ENCODE data around the gene PDE6G.
A peak's percentile ranks its signal among the peaks of the same experiment; 100 is the strongest.

The PDE6G gene

DNA sequence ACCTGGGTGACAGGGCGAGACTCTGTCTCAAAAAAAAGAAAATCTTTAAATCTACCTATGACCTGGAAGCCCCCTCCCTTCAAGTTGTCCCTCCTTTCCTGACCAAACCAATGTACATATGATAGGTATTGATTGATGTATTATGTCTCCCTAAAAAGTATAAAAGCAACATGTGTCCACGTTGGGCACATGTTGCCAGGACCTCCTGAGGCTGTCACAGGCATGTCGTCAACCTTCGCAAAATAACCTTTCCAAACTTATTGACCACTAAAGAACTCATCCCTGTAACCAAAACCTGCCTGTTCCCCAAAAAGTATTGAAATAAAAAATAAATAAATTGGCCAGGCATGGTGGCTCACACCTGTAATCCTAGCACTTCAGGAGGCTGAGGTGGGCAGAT is 5.7 kb upstream of the PDE6G start:
- no peak for DNase-seq (ENCODE audit: low read depth in 3 of 3)

DNA sequence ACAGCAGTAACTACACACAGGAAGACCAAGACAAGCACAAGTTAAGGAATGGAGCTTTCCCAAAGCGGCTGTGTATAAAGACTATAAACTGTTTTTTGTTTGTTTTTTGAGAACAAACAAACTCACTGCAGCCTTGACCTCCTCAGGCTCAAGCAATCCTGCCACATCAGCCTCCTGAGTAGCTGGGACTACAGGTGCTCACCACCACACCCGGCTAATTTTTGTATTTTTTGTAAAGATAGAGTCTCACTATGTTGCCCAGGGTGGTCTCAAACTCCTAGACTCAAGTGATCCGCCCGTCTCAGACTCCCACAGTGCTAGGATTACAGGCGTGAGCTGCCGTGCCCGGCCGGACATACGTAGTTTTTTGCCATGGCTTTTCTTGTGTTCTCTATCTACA is 4.1 kb upstream of the PDE6G start:
- no peak for DNase-seq (ENCODE audit: low read depth in 3 of 3)

DNA sequence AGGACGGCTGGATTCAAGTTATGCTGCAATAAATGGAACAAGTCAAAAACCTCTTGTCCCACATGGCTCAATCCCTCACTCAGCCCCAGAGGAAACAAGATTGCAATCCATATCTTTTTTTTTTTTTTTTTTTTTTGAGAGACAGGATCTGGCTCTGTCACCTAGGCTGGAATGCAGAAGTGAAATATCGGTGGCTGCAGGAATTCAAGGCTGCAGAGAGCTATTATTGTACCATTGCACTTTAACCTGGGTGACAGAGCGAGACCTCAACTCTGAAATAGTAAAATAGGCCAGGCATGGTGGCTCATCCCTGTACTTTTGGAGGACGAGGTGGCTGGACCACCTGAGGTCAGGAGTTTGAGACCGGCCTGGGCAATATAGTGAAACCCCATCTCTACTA is 2.7 kb upstream of the PDE6G start:
- no peak for DNase-seq (ENCODE audit: low read depth in 3 of 3)

DNA sequence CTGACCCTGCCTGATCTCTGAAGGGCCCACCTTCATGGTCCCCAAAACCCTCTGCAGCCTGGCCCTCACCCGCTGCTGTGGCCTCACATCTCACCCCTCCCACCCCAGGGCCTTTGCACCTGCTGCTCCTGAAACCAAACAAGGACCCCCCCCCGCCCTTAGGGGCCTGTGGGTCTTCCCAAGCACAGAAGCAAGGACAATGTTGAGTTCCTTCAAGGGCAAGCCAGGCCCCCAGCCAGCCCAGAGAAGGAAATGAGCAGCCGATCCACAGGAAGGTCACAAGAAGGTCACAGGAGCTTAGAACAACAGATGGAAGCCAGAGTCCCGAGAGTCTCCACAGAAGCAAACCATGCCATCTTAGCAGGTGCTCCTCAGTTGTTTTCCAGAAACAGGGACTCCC is 493 bp upstream of the PDE6G start:
- no peak for DNase-seq (ENCODE audit: low read depth in 3 of 3)

DNA sequence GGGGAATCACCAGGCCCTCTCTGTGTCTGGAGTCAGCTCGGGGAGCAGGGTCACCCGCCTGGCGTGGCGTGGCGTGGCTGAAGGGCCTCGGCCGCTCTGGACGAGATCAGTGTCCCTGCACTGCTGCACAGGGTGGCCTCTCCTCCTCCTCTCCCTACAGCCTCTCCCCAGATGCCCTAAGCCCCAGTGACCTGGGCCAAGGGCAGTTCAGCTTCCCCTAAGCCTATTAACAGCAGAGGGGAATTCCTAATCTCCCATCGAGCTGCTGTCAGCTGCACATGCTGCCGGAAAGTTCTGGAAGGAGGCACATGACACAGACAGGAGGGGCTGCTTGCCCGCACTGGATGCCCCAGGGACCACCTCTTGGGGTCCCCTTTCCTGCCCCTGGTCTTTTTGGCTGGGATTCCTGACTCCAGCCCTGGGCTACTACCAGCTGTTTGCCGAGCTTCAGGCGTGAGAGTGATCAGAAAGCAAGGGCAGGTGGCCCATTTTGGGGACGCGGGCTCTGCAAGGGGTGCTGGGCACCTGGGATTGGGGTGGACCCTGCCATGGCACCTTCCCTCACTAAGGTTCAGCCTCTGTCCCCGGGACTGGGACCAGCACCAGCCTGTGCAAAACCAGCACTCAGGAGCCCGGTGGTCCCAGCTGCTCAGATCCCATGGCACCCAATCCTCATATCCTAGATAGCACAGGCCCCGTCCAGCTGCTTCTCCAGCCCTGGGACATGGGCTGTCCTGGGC is 794 bp downstream of the PDE6G start:
- no peak for DNase-seq (ENCODE audit: low read depth in 3 of 3)

DNA sequence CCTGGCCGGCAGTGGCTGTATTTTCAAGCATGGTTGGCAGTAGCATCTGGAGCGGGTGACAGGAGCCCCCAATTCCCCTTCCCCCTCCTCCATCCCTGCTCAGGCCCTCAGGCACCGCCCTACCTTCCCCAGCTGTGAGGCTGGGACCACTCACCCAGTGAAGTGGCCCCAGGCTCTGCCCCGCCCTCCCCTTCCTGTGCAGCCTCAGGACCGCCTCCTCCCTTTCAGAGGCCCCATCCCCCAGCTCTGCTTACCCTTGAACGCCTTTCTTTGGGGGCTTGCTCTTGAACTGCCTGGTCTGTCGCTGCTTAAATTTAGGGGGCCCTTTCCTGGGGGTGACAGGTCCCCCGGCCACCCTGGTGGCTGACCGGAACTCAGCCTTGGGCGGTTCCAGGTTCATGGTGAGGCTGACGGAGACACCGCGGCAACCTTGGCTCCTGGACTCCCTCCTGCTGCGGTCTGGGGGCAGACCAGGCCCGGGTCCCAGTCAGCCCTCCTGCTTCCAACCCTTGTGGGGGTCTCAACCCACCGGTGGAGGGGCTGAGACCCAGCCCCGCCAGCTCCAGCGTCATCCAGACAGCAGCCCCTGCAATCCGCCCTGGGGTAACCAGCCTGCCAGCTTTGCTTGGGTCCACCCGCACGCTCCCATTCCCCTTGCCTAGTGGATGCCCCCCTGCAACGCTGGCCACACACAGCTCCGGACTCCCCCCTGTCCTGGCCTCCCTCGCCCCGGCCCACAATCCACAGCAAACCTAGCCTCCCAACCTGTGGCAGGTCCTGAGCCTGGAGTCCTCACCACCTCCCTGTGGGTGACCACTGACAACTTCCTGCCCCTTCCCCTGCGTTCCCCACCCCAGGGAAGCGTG is 3.2 kb downstream of the PDE6G start:
- no peak for DNase-seq (ENCODE audit: low read depth in 3 of 3)

DNA sequence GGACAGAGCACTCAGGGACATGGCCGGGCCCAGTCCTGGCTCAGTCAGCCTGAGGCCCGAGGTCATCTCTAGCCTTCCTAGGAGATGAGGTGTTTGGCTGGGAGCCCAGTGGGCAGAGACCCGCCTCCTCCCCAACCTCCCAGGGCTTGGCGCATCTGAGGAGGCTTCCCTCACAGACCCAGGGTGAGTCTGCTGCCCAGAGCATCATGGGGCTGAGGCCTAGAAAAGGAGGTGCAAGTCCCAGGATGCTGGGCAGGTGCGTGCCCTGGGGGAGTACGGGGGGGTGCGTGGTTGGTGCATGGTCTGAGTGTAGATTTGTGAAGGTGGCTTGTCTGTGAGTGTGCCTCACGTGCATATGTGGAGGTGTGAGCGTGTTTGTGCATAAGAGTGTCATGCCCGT is 4.7 kb downstream of the PDE6G start:
- DNase-seq (ENCODE audit: low read depth in 3 of 3) = no peak

DNA sequence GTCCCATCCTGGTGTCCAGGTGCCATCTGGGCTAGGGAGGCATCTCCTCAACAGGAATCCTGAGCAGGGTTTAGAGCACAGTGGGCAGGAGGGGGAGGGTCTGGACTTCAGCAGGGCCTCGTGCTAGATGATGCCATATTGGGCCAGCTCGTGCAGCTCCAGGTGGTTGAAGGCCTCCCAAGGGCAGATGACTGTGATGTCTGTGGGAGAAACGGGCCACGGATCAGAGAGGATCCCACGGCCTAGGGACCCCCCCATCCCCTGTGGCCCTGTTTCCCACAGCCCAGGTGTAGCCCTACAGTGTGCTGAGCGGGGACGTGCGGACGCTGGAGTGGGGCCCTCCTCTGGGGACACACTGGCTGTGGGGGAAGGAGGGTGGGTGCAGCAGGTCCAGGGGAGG is 5.4 kb downstream of the PDE6G start:
- no peak for DNase-seq (ENCODE audit: low read depth in 3 of 3)

DNA sequence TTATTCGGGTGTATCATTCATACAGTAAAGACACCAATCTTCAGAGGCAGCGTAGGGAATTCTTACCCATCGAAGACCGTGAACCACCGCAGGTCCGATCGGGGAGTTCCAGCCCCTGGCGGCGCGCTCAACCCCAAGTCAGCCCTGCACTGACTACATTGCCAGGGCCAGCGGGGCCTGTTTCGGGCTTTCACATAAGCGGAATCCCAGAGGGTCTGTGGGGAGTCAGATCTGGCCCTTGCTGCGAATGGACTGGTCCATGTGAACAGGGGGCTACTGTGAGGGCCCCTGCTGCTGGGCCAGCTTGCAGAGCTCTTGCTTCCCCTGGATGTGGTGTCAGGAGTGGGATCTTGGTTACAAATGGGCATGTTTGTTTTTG is 7.6 kb downstream of the PDE6G start:
- DNase-seq (ENCODE audit: low read depth in 3 of 3) = no peak

DNA sequence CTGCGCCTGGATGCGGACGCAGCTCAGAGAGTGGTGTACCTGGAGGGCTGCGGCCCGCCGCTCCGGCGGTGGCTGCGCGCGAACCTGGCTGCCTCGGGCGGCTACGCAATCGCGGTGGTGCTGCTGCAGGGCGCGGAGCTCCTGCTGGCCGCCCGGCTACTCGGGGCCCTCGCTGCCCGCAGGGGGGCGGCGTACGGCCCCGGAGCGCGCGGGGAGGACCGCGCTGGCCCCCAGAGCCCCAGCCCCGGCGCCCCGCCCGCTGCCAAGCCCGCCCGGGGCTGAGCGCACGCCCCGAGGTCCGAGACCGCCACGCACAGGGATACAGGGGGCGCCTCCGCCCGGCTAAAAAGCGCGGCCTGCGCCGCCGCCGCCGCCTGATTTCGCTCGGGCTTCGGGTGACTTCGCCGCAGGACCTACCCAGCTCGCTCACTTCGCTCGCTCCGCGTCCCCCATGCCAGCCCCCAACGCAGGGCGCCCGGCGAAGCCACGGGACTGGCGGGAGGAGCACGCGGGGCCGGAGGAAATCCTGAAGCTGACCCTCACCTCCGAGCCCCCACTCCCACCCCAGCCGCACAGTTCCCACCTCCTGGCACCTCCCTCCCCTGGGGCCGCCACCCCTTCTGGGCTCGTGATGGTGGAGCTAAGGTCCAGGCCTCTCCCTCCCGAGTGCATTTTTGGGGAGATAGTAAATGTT is 8.2 kb downstream of the PDE6G start:
- DNase-seq (ENCODE audit: low read depth in 3 of 3) = no peak

DNA sequence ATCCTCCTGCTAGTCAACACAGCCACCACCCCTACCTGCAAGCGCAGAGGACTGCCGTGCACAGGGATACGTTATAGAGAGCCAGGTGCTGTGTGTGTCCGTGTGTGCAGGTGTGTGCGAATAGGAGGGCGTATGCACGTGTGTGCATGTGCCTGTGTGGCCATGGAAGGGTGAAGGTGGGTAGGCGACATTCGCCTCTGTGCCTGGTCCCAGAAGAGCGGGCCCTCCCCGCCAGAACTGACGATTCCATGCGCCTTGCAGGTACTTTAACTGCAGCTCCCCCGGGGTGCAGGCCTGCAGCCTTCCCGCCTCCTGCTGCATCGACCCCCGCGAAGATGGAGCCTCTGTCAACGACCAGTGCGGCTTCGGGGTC is 8.7 kb downstream of the PDE6G start:
- no peak for DNase-seq (ENCODE audit: low read depth in 3 of 3)

DNA sequence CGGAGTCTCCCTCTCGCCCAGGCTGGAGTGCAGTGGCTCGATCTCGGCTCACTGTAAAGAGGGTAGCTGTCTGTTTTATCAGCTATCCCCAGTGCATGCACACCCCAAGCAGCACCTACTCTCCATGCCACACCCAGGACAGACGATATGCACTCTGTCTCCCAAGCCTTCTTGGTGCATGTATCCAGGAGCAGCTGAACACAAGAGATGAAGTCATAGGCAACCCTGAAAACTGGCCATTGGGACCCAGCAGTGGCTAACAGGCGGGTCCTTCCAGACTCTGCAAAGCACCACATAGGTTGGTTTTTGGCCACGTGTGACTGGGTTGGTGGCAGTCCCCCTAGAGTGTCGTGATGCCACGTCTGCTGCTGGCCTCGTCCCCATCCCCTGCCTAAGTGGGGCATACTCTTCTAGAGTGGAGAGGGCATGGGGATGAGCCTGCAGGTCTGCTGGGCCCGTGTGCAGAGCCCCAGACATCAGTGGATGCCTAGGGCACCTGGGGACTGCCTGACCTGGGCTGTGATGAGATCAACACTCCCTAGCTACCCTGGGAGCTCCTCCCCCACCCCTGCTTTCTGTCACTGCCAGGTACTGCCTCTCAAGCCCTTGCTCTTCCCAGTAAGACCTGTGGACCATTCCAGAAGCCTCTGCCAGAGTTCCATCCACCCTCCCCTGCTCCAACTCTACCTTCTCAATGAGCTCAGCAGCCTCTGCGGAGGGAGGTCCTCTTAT is 9.3 kb downstream of the PDE6G start:
- no peak for DNase-seq (ENCODE audit: low read depth in 3 of 3)

DNA sequence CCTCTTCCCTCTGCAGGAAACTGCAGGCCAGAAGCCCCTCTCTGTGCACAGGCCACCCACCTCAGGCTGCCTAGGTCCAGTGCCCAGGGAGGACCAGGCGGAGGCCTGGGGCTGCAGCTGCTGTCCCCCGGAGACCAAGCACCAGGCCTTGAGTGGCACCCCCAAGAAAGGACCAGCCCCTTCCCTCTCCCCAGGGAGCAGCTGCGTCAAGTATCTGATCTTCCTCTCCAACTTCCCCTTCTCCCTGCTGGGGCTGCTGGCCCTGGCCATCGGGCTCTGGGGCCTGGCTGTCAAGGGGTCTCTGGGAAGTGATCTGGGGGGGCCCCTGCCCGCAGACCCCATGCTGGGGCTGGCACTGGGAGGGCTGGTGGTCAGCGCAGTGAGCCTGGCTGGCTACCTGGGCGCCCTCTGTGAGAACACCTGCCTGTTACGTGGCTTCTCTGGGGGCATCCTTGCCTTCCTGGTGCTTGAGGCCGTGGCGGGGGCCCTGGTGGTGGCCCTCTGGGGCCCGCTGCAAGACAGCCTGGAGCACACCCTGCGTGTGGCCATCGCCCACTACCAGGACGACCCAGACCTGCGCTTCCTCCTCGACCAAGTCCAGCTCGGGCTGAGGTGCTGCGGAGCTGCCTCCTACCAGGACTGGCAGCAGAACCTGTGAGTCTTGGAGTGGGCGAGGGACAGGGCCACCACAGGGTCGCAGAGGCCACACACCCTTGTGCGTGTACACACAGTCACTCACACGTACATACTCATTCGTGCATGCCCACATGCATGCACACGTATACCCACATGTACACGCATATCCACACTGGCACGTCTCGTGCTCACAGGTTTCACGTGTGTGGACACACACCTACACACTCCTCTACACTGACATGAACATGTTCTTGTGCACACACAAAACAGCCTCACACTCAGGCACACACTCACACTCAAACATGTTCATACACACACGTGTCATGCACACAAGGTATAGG is 11.1 kb downstream of the PDE6G start:
- no peak for DNase-seq (ENCODE audit: low read depth in 3 of 3)

DNA sequence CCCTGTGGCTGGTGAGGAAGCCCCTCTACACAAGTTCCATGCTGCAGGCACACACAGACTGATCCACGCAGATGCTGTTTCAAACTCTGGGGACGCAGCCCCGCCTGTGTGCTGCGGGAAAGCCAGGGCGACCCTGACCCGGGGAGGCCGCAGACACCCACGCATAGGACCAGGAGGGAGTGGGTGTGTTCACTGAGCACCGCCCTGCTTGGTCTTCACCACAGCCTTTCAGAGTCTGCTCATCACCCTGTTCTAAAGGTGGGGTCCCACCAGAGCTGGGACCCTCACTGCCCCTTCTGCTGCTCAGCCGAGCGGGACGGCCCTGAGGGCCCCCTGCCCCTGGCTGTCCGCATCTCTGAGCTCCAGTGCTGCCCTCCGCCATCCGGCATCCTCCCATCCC is 11.8 kb downstream of the PDE6G start:
- no peak for DNase-seq (ENCODE audit: low read depth in 3 of 3)

DNA sequence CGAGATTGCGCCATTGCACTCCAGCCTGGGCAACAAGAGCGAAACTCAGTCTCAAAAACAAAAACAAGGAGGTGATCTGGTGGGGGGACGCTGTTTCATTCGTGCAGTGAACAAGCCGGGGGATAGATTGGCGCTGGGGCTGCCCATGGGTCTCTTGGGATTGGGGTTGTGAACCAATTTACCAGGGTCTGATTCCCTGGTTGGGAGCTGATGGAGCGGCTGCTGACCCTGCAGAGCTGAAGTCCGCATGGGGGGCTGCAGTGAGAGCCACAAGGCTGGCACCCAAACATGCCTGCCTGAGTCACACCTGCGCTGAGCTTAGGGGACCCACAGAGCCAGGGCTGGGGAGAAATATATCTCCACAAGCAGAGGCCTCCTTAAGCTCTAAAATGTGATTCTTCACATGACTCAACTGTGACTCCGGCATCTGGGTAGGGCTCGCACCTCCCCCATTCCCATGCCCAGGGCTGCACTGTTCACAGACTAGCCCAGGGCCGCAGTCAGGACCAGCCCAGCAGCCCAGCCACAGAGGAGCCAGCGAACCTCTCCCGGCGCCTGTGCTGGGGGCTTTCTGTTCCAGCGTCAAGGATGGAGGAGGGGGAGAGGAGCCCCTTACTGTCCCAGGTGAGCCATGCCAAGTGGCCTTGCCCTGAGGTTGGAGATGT is 14.4 kb downstream of the PDE6G start:
- DNase-seq (ENCODE audit: low read depth in 3 of 3) = no peak

DNA sequence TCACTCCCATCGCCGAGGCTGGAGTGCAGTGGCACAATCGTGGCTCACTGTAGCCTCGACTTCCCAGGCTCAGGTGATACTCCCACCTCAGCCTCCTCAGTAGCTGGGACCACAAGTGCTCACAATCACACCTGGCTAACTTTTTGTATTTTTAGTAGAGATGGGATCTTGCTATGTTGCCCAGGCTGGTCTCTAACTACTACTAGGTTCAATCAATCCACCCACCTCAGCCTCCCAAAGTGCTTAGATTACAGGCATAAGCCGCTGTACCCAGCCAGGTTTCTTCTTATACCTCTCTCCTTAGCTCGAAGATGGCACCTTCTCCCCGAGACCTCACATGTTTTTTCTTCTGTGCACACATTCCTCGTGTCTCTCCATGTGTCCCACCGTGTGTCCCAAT is 16.3 kb downstream of the PDE6G start:
- no peak for DNase-seq (ENCODE audit: low read depth in 3 of 3)

DNA sequence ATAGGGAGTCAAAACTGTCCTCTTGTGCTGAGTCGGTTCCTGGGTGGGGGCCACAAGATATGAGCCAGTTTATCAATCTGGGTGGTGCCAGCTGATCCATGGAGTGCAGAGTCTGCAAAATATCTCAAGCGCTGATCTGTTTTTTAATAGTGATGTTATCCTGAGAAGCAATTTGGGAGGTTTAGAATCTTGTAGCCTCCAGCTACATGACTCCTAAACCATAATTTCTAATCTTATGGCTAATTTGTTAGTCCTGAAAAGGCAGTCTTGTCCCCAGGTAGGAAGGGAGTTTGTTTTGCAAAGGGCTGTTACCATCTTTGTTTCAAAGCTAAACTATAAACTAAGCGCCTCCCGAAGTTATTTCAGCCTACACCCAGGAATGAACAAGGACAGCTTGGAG is 17.7 kb downstream of the PDE6G start:
- DNase-seq (ENCODE audit: low read depth in 3 of 3) = no peak

DNA sequence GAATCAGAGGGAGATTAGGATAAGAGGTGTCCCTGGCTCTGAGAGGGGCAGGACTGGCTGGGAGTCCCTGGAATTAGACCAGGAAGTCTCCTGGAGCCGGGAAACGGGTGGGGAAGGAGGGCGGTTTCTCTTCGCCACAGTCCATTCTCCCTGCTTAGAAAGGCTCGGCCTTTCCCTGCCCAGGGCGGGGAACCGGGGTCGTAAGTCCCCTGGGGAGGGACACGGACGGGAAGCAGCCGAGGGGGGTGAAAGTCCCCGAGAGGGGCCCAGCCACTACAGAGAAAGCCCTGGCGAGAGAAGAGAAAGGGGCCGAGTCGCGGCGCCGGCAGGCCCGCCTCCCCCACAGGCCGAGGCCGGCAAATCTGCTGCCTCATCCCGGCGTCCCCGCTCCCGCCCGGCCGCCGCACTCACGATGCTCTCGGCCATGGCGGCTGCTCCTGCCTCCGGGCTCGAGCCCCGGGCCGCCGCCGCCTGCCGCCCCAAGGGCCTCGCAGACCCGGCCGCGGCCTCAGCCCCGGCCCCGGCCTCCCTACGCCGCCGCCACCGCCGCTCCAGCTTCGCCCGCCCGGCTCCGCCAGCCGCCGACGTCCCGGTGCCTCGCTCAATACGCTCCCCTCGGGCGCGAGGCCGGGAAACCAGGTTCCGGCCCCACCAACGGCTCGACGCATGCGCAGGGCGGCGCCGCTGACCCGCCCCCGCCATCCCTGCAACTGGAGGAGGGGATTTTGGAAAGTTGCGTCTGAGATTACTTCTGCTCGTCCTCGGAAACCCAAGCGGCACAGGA is 19.6 kb downstream of the PDE6G start, which contains the start of the genes NPLOC4 and TSPAN10:
Gene NPLOC4, minus strand, starts transcription at position 608 of the 784 bp plus-strand sequence. Its CDS starts 182 bp downstream, at position 426.
Gene TSPAN10, plus strand, starts transcription at position 692 of the 784 bp plus-strand sequence. CDS start 5,217 bp downstream, outside the sequence.
- peak; percentile 74 to 89 (median 76) for DNase-seq (ENCODE audit: low read depth in 3 of 3)

DNA sequence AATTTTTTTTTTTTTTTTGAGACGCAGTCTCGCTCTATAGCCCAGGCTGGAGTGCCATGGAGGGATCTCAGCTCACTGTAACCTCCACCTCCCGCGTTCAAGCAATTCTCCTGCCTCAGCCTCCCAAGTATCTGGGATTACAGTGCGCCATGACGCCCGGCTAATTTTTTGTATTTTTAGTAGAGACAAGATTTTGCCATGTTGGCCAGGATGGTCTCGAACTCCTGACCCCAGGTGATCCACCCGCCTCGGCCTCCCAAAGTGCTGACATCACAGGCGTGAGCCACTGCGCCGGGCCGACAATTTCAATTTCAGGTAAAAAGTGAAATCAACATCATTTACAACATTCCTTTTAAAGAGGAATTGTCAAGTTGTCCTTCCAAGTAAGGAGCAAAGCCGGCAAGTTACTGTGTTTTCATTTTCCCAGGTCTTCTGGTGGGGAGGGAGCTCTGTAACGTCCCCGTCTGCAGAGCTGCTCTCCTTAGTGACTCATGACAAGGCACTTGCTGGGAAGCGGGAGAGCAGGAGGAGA is 20.3 kb downstream of the PDE6G start:
- DNase-seq (ENCODE audit: low read depth in 3 of 3) = no peak

All from stimulated activated CD4-positive, alpha-beta T cell treated with anti-CD3 and anti-CD28 coated beads, TNF-alpha, amount 100 ng/mL, for 4 hours (primary cell).